Measurements from ENCODE around the gene SLC35B4.

The SLC35B4 gene

GRCh38 chr7:134289423-134289822 is 27.3 kb downstream of the SLC35B4 start:
- no peak for DNase-seq

GRCh38 chr7:134287916-134288659 is 28.6 kb downstream of the SLC35B4 start:
- no peak for DNase-seq

GRCh38 chr7:134284952-134285351 is 31.8 kb downstream of the SLC35B4 start:
- DNase-seq = no peak

DNA sequence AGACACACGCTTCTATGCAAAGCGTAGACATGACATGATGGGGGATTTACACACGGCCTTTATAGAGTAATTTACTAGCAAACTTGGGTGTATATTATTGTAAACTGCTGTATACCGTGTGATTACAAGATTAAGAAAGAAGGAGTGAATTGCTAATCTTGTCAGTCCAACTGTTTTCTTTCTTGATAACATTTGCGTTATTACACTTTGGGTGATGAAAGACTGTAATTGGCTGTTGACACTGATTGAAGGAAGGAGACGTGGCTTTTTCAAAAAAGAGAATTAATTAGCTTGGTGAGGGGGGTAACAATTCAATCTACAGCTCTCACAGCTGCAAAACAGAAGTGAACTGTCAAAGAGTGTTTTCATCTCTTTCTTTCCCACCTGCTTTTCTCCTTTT is 32.7 kb downstream of the SLC35B4 start:
- no peak for DNase-seq

- DNase-seq = no peak
Measured at GRCh38 chr7:134280508-134280907, 36.2 kb downstream of the SLC35B4 start.

DNA sequence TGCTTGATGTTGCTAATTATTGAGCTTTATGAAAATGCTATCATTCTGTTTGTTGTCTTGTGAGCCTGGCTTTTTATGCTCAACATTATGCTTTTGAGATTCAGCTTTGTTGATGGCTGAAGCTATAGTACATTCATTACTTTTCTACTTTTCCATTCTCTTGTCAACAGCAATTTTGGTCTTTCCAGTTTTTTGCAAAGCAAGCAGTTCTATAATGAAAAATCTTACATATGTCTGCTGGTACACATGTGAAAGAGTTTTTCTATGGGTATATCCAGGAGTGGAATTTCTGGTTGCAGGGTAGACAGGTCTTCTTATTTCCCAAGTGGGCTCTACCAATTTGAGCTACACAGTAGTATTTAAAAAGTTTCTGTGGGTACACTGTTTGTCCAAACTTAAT is 36.8 kb downstream of the SLC35B4 start:
- no peak for DNase-seq

- DNase-seq = no peak
Measured at GRCh38 chr7:134279336-134279735, 37.4 kb downstream of the SLC35B4 start.

DNA sequence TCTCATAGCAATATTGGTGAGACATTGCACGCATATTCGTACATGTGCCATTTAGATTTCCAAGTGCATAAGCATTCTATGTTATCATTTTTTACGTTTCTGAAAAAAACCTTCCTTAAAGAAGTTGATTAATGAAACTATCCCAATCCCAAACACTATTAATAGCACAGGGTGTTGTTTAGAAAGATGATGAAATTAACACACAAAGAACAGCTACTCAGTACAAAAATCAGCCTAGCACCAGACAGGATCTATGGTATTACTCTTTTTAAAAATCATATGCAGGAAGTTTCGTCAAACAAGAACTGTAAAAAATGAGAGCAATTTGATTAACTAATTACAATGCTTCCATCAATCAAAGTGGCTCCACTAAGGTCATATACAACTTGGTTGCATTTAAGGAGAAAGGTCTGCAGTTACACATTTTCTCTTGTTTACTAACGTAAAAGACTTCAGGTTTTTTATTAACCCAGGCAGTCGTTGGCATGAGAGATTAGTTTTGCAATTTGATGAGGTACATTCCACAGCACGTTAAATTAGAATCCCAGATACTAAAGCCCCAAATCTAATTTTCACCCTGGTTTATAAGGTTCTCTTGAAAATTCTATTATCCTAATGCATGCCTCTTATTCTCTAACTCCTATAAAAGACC is 38.1 kb downstream of the SLC35B4 start:
- no peak for DNase-seq

- DNase-seq = no peak
Measured at GRCh38 chr7:134276951-134277350, 39.8 kb downstream of the SLC35B4 start.

- no peak for DNase-seq
Measured at GRCh38 chr7:134262322-134262721, 54.4 kb downstream of the SLC35B4 start.

- peak in 1 of 2 experiments; percentile 38 for DNase-seq
Measured at GRCh38 chr7:134255814-134256213, 60.9 kb downstream of the SLC35B4 start.

- peak in 1 of 2 experiments; percentile 68 for DNase-seq
Measured at GRCh38 chr7:134254311-134254710, 62.4 kb downstream of the SLC35B4 start.

GRCh38 chr7:134248196-134248595 is 68.5 kb downstream of the SLC35B4 start:
- DNase-seq = peak in 1 of 2 experiments; percentile 59

DNA sequence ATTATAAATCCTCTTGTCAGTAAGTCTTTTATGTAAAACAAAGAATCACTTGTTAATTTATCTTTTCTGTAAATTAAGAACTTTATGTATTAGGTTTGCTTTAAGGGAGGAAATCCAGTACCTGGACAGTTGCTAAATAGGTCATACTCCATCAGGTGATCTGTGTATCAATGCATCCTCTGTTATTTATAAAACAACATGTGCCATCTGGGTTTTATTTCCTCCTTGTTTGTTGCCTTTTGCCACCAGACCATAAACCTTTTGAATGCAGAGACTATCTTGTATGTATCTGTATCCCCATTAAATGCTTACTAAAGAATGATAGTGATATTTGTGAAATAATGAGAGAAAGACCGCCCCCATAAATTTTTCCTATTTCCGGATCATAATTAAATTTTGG is 70.0 kb downstream of the SLC35B4 start:
- no peak for DNase-seq

DNA sequence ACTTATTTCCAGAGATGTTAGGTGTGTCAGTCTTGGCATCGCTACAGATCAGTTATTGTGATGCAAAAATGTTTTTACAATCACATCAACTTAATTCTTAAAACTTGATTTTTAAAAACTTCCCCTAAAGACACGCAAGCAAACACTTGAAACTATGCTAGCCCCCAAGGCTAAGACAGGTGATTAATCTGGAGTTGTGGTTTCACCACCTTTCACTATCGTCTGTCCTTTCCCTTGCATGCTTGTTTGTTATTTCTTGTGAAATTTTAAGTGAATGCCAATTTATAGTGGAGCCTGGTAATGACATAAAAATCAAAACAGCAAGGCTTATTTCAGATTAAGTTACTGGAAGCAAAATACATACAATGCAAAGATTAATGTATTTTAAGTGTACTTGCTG is 70.4 kb downstream of the SLC35B4 start:
- DNase-seq = no peak

DNA sequence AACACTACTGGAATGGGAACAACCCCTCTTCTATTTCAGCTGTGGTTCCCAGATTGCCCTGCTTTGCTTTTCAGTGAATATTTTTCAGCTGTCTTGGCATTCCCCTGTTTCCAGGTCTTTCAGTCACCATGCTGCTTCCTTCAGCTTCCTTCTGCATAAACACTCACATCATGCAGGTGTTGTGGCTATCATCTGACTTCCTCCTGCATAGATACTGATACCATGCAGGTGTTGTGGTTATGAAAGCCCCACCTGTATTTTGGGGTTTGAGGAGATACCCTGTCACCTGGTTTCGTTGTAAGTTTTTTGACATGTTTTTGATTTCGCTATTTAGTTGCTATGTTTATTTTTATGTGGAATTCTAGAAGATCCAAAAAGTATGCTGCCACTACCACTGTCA is 71.5 kb downstream of the SLC35B4 start:
- no peak for DNase-seq

All from NCI-H526 (cell line).